H9 (cell line): ENCODE results near the gene FBXO17. TPM values are rescaled to one million over a fixed set of nuclear protein-coding genes. Genes with fewer than 3 reads are reported as not detected.

ENCODE experiments used
- DNase-seq: peaks from one replicate; pipeline ENCODE4 v3.0.0-alpha.2; 2017
- H2AFZ ChIP-seq: one replicate; pipeline ENCODE4 v1.6.1; 2013; ENCODE audit warnings: mild to moderate bottlenecking, low read length, control low read depth, moderate library complexity
- H2AK5ac ChIP-seq: 2 replicates; pipeline ENCODE4 v1.6.1; 2013; ENCODE audit warnings: low read length, control low read depth, mixed read lengths; ENCODE audit not compliant: insufficient read length
- H2BK120ac ChIP-seq: one replicate; pipeline ENCODE4 v1.6.1; 2013; ENCODE audit warnings: low read depth, mild to moderate bottlenecking, low read length, control low read depth, inconsistent platforms; ENCODE audit not compliant: poor library complexity, severe bottlenecking
- H2BK12ac ChIP-seq: 2 replicates; pipeline ENCODE4 v1.6.1; 2013; ENCODE audit warnings: low read length, control low read depth, mixed read lengths, low read depth; ENCODE audit not compliant: insufficient read length
- H2BK15ac ChIP-seq: 2 replicates; pipeline ENCODE4 v1.6.1; 2013; ENCODE audit warnings: low read depth, low read length, control low read depth
- H2BK20ac ChIP-seq: one replicate; pipeline ENCODE4 v1.6.1; 2013; ENCODE audit warnings: low read depth, mild to moderate bottlenecking, low read length, control low read depth, inconsistent platforms; ENCODE audit not compliant: poor library complexity, severe bottlenecking
- H2BK5ac ChIP-seq: 2 replicates; pipeline ENCODE4 v1.6.1; 2013; ENCODE audit warnings: low read length, control low read depth, mixed read lengths; ENCODE audit not compliant: insufficient read length
- H3K14ac ChIP-seq: 2 replicates; pipeline ENCODE4 v1.6.1; 2013; ENCODE audit warnings: low read length, control low read depth; ENCODE audit not compliant: insufficient read depth
- H3K18ac ChIP-seq: 2 replicates; pipeline ENCODE4 v1.6.1; 2013; ENCODE audit warnings: low read depth, mild to moderate bottlenecking, mixed read lengths, low read length, control low read depth; ENCODE audit not compliant: insufficient read length
- H3K23ac ChIP-seq: 2 replicates; pipeline ENCODE4 v1.6.1; 2013; ENCODE audit warnings: low read length, control low read depth, mixed read lengths, low read depth; ENCODE audit not compliant: insufficient read length
- H3K23me2 ChIP-seq: 2 replicates; pipeline ENCODE4 v1.6.1; 2013; ENCODE audit warnings: low read depth, mild to moderate bottlenecking, mixed read lengths, low read length, control low read depth; ENCODE audit not compliant: insufficient read length, poor library complexity, severe bottlenecking
- H3K27ac ChIP-seq: 2 replicates; pipeline ENCODE4 v1.5.1; 2013; ENCODE audit warnings: low read length, control low read depth, mixed read lengths, low read depth; ENCODE audit not compliant: insufficient read length
- H3K27me3 ChIP-seq: 2 replicates; pipeline ENCODE4 v1.6.1; 2013; ENCODE audit warnings: low read length, control low read depth, inconsistent platforms; ENCODE audit not compliant: insufficient read depth
- H3K4ac ChIP-seq: 2 replicates; pipeline ENCODE4 v1.6.1; 2013; ENCODE audit warnings: low read depth, mild to moderate bottlenecking, control low read depth, inconsistent platforms, low read length, moderate library complexity
- H3K4me1 ChIP-seq: 2 replicates; pipeline ENCODE4 v1.6.1; 2013; ENCODE audit warnings: low read length, control low read depth, inconsistent platforms; ENCODE audit not compliant: insufficient read depth
- H3K4me2 ChIP-seq: 2 replicates; pipeline ENCODE4 v1.6.1; 2013; ENCODE audit warnings: low read length, control low read depth, mixed read lengths; ENCODE audit not compliant: insufficient read length, insufficient read depth
- H3K56ac ChIP-seq: 2 replicates; pipeline ENCODE4 v1.6.1; 2013; ENCODE audit warnings: low read depth, mild to moderate bottlenecking, mixed read lengths, low read length, control low read depth; ENCODE audit not compliant: insufficient read length
- H3K79me1 ChIP-seq: 2 replicates; pipeline ENCODE4 v1.6.1; 2013; ENCODE audit warnings: low read depth, mild to moderate bottlenecking, moderate library complexity, low read length, control low read depth, inconsistent platforms; ENCODE audit not compliant: insufficient read depth, poor library complexity, severe bottlenecking
- H3K79me2 ChIP-seq: 2 replicates; pipeline ENCODE4 v1.6.1; 2013; ENCODE audit warnings: low read length, control low read depth, inconsistent platforms; ENCODE audit not compliant: insufficient read depth
- H3K9ac ChIP-seq: 2 replicates; pipeline ENCODE4 v1.6.1; 2013; ENCODE audit warnings: low read length, control low read depth, mixed read lengths; ENCODE audit not compliant: insufficient read length; ENCODE audit errors: extremely low read depth
- H3K9me3 ChIP-seq: one replicate; pipeline ENCODE4 v1.6.1; 2013; ENCODE audit warnings: low read depth, low read length, inconsistent platforms; ENCODE audit not compliant: control insufficient read depth
- H3T11ph ChIP-seq: one replicate; pipeline ENCODE4 v1.6.1; 2013; ENCODE audit warnings: mild to moderate bottlenecking, low read length, control low read depth, inconsistent platforms
- H4K20me1 ChIP-seq: one replicate; pipeline ENCODE4 v1.6.1; 2013; ENCODE audit not compliant: control insufficient read depth, insufficient read length, insufficient read depth
- H4K5ac ChIP-seq: 2 replicates; pipeline ENCODE4 v1.6.1; 2013; ENCODE audit warnings: low read depth, mild to moderate bottlenecking, mixed read lengths, low read length, control low read depth; ENCODE audit not compliant: insufficient read length
- H4K8ac ChIP-seq: replicated peaks from 2 replicates; pipeline ENCODE4 v1.6.1; 2013; ENCODE audit warnings: low read length, control low read depth, mixed read lengths, low read depth; ENCODE audit not compliant: insufficient read length
- H4K91ac ChIP-seq: 2 replicates; pipeline ENCODE4 v1.6.1; 2013; ENCODE audit warnings: low read depth, mild to moderate bottlenecking, moderate library complexity, mixed read lengths, low read length, control low read depth; ENCODE audit not compliant: insufficient read length
- H3K27ac Mint-ChIP-seq, 3 experiments: 2 replicates in 2 of 3; 3 replicates in 1 of 3; pipeline ENCODE4 v1.8.0; 2020 to 2021; ENCODE audit warnings: mixed read lengths in 3 of 3, mild to moderate bottlenecking in 1 of 3, moderate library complexity in 1 of 3
- H3K27me3 Mint-ChIP-seq: 2 replicates; pipeline ENCODE4 v1.8.0; 2021; ENCODE audit warnings: low read depth, mild to moderate bottlenecking, moderate library complexity, mixed read lengths
- H3K36me3 Mint-ChIP-seq, 3 experiments: 2 replicates in 2 of 3; 3 replicates in 1 of 3; pipeline ENCODE4 v1.8.0; 2020 to 2021; ENCODE audit warnings: low read depth in 3 of 3, mixed read lengths in 3 of 3; ENCODE audit not compliant: insufficient read depth in 1 of 3
- H3K4me1 Mint-ChIP-seq, 2 experiments: 2 replicates each; pipeline ENCODE4 v1.8.0; 2020; ENCODE audit warnings: mixed read lengths in 2 of 2
- H3K4me3 Mint-ChIP-seq, 2 experiments: 2 replicates in 1 of 2; 3 replicates in 1 of 2; pipeline ENCODE4 v1.8.0; 2020 to 2021; ENCODE audit warnings: mild to moderate bottlenecking in 2 of 2, mixed read lengths in 2 of 2, moderate library complexity in 1 of 2
- H3K9me3 Mint-ChIP-seq, 2 experiments: 2 replicates in 1 of 2; 3 replicates in 1 of 2; pipeline ENCODE4 v1.8.0; 2020; ENCODE audit warnings: mild to moderate bottlenecking in 2 of 2, mixed read lengths in 2 of 2, moderate library complexity in 1 of 2
- WGBS: extraction: QIAGEN DNeasy Blood & Tissue Kit; methylation state at CpG from one replicate; pipeline ENCODE4 v1.1.7; 2013; ENCODE audit warnings: missing lambda C conversion rate, low lambda C conversion rate, mixed read lengths; ENCODE audit not compliant: insufficient read length; ENCODE audit errors: extremely low coverage; 5-methylcytosine and 5-hydroxymethylcytosine counted together
- total RNA-seq: library from RNA; stranded (reverse); gene quantifications from 2 replicates; pipeline ENCODE4 v1.2.1, GENCODE V29; 2021
- TF ChIP-seq, protein P1 (sequence below): fragments of 200-600 bp; sonication (generic); conservative IDR thresholded peaks from 3 replicates; pipeline ENCODE4 v1.8.0; 2021; ENCODE audit warnings: antibody characterized with exemption, mild to moderate bottlenecking

FBXO17 gene
- total RNA-seq, 1 experiment from 2014 or later = 25.5 TPM

DNA sequence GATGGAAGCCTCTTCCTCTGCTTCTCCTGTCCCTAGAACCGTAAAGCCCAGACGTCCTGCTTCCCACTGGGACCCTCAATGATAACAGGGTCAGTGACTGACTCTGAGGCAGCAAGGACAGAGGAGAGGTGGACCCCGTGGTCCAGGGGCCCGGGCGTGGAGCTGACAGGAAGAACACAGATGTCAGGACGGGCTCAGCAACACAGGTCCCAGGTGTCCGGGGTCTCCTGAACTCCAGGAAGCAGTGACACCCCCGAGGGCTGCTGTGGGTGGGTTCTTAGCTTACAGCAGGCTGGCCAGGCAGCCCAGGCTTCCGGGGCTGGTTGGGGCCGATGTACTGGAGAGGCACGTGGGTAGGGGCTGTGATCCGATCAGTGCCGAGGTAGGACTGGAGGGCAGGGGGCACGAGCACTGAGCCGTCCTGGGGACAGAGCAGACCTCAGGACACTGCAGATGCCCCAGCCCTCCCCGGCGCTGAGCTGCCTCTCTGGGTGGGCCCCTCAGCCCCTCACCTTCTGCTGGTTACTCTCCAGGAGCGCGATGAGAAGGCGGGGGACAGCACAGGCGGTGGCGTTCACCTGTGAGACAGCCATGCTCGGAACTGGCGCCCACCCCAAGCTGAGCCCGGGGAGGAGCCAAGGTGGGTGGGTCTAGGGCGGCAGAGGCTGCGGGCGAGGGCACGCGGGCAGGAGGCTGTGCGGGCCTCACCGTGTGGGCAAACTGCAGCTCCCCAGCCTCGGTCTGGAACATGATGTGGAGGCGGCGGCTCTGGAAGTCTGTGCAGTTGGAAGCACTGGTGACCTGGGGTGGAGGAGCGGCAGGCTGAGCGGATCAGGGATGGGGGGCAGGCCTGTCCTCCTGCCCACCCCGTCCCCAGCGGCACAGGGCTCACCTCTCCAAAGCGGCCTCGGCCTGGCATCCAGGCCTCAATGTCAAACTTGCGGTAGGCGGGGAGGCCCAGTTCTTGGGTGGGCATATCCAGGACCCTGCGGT, 59.9 kb downstream of the FBXO17 start:
- Histone ChIP-seq H3K9me3 (no peaks in the 10 kb centered on the region), H3T11ph (no peak overlapping the region), H3K56ac (no peak overlapping the region), H3K79me1 (no peaks in the 10 kb centered on the region), H2BK12ac (no peak overlapping the region), H3K4me2 (no peak overlapping the region), H2BK15ac (no peak overlapping the region), H3K4me1 (no peaks in the 10 kb centered on the region), H2BK120ac (no peak overlapping the region), H3K23ac (no peak overlapping the region), H2AFZ (no peak overlapping the region), H3K14ac (no peak overlapping the region), H4K91ac (no peak overlapping the region), H2BK20ac (no peak overlapping the region), H3K27me3 (no peaks in the 10 kb centered on the region), H4K8ac (no peak overlapping the region), H3K9ac (no peak overlapping the region), H4K20me1 (no peaks in the 10 kb centered on the region), H3K79me2 (no peaks in the 10 kb centered on the region), H3K27ac (no peak overlapping the region), H3K18ac (no peak overlapping the region), H2BK5ac (no peak overlapping the region), H4K5ac (no peak overlapping the region), H2AK5ac (no peak overlapping the region), H3K4ac (no peak overlapping the region), H3K23me2 (no peaks in the 10 kb centered on the region)
- H3K4me3 Mint-ChIP-seq = no peak overlapping the region
- peaks cover 0 to 2% of the 10 kb centered on the region in 2 experiments; a peak in 1 of 5 replicates for H3K9me3 Mint-ChIP-seq
- H3K27me3 Mint-ChIP-seq = no peaks in the 10 kb centered on the region
- H3K27ac Mint-ChIP-seq = 0 out of 7 replicates have a peak overlapping the region, but pooled peaks of 1 of the 3 experiments have one; percentile 46
- H3K4me1 Mint-ChIP-seq = no peaks in the 10 kb centered on the region
- peaks cover 3 to 11% (median 7%) of the 10 kb centered on the region in 3 experiments; a peak in 4 of 7 replicates for H3K36me3 Mint-ChIP-seq
- TF ChIP-seq, protein P1, sequence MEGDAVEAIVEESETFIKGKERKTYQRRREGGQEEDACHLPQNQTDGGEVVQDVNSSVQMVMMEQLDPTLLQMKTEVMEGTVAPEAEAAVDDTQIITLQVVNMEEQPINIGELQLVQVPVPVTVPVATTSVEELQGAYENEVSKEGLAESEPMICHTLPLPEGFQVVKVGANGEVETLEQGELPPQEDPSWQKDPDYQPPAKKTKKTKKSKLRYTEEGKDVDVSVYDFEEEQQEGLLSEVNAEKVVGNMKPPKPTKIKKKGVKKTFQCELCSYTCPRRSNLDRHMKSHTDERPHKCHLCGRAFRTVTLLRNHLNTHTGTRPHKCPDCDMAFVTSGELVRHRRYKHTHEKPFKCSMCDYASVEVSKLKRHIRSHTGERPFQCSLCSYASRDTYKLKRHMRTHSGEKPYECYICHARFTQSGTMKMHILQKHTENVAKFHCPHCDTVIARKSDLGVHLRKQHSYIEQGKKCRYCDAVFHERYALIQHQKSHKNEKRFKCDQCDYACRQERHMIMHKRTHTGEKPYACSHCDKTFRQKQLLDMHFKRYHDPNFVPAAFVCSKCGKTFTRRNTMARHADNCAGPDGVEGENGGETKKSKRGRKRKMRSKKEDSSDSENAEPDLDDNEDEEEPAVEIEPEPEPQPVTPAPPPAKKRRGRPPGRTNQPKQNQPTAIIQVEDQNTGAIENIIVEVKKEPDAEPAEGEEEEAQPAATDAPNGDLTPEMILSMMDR = no peak
- no CpG with 5 or more reads among the region's 44 CpGs for WGBS
- no peak for DNase-seq
